Measurements from ENCODE around the gene CRIP1. TPM values are rescaled to one million over a fixed set of nuclear protein-coding genes. Genes with fewer than 3 reads are reported as not detected.

The CRIP1 gene
- total RNA-seq, 1 donor from 2014 or later: 5.1 TPM

- TF ChIP-seq, protein P1, sequence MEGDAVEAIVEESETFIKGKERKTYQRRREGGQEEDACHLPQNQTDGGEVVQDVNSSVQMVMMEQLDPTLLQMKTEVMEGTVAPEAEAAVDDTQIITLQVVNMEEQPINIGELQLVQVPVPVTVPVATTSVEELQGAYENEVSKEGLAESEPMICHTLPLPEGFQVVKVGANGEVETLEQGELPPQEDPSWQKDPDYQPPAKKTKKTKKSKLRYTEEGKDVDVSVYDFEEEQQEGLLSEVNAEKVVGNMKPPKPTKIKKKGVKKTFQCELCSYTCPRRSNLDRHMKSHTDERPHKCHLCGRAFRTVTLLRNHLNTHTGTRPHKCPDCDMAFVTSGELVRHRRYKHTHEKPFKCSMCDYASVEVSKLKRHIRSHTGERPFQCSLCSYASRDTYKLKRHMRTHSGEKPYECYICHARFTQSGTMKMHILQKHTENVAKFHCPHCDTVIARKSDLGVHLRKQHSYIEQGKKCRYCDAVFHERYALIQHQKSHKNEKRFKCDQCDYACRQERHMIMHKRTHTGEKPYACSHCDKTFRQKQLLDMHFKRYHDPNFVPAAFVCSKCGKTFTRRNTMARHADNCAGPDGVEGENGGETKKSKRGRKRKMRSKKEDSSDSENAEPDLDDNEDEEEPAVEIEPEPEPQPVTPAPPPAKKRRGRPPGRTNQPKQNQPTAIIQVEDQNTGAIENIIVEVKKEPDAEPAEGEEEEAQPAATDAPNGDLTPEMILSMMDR (IDR thresholded peaks at IDR 0.05; ENCODE audit: unreplicated experiment): no peak
- Mint-ChIP-seq H3K27ac (no peak overlapping the region), H3K4me1 (ENCODE audit: low read depth) (peaks cover 6% of the 10 kb centered on the region), H3K27me3 (peaks cover 18% of the 10 kb centered on the region), H3K4me3 (ENCODE audit: low read depth) (peak overlapping the region; percentile 44), H3K36me3 (ENCODE audit: insufficient read depth) (no peaks in the 10 kb centered on the region), H3K9me3 (ENCODE audit: low read depth) (no peaks in the 10 kb centered on the region)
- no peak for DNase-seq (ENCODE audit: low spot score, unreplicated experiment)
Measured at GRCh38 chr14:105487986-105488777, 1.5 kb downstream of the CRIP1 start.

DNA sequence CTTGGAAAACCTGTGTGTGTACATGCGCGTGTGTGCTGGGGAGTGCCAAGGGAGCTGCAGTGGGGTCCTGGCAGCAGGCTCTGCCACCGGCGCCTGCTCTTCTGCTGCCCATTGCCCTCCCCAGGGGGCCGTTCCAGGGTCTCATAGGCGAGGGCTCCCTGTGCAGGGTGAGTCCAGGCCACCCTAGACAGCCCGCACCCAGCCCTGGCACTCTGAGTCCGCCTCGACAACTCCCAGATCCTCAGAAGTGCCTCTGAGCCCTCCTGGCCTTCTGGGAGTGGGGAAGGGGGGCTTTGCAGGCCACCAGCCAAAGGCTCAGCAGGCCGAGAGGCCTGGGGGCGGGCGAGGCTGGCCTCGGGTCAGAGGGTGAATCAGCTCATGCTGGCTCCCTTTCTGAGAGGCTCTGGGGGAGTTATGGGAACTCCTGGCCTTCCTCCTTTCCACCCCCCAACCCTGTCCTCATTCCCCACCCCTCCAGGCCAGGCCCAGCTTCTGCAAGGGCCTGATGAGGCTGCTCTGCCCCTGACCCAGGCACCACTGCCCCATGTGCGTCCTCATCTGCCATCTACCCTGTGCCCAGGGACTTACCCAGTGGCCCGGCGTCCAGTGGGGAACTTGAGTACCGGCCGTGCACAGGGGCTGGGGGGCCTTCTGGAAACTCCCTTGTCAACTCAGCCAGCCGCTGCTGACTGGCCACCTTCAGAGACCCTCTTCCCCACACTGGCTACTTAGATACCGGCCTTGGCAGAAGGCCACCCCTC is 2.3 kb downstream of the CRIP1 start:
- no peak overlapping the region for H3K27ac Mint-ChIP-seq
- DNase-seq (ENCODE audit: low spot score, unreplicated experiment): no peak
- peaks cover 6% of the 10 kb centered on the region for H3K4me1 Mint-ChIP-seq (ENCODE audit: low read depth)
- peaks cover 18% of the 10 kb centered on the region for H3K27me3 Mint-ChIP-seq
- no peaks in the 10 kb centered on the region for H3K9me3 Mint-ChIP-seq (ENCODE audit: low read depth)
- TF ChIP-seq, protein P1 (IDR thresholded peaks at IDR 0.05; ENCODE audit: unreplicated experiment): no peak
- H3K36me3 Mint-ChIP-seq (ENCODE audit: insufficient read depth): no peaks in the 10 kb centered on the region
- H3K4me3 Mint-ChIP-seq (ENCODE audit: low read depth): peak overlapping the region; percentile 73

DNA sequence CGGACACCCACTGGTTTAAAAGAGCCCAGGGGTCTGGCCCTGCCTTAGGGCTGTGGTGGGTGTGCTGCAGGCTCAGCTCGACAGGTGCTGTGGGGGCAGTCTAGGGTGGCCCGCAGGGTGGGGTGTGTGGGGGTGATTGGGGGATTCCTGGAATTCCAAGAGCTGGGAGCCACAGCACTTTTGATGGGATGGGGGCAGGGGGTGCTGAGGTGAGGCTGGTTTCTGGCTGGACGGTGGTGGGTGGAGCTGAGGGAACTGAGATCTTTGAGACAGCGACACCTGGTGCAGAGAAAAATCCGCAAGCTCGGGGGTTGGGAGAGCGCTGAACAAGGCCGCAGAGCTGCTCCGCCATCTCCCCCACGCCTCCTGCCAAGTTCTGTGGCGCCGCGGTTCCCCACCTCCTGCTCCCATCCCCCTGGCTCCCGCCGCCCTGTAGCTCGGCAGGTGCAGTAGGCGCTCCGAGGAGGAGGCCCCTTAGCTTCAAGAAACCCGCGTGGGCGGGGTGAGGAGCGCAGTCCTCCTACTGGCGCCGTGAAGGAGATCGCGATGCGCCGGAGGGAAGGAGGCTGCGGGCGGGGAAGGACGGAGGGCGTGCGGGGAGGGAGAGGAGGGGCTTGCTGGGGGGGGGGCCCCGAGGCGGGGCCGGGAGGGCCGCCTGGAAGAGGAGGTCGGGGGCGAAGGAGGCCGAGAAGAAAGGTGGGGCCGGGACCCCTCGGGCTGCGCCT is 3.0 kb downstream of the CRIP1 start:
- peaks cover 11% of the 10 kb centered on the region for H3K27me3 Mint-ChIP-seq
- peak; percentile 68 for DNase-seq (ENCODE audit: low spot score, unreplicated experiment)
- H3K4me3 Mint-ChIP-seq (ENCODE audit: low read depth): peak overlapping the region; percentile 73
- H3K27ac Mint-ChIP-seq: peak overlapping the region; percentile 82
- no peaks in the 10 kb centered on the region for H3K9me3 Mint-ChIP-seq (ENCODE audit: low read depth)
- peaks cover 6% of the 10 kb centered on the region for H3K4me1 Mint-ChIP-seq (ENCODE audit: low read depth)
- TF ChIP-seq, protein P1 (IDR thresholded peaks at IDR 0.05; ENCODE audit: unreplicated experiment): peak; percentile 66
- no peaks in the 10 kb centered on the region for H3K36me3 Mint-ChIP-seq (ENCODE audit: insufficient read depth)

DNA sequence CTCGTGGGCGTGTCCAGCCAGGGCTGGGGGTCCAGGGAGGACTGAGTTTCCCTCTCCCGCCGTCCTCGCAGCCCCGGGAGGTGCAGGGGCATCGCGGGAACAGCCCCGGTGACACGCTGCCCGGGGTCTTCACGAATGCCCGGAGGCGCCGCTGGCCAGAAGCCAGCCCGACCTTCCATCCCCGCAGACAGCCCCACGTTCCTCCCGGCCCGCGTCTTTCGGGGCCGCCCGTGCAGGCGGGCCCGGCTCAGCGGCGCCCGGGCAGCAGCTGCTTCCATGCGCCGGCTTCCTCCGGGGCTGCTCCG is 3.5 kb downstream of the CRIP1 start:
- peak overlapping the region; percentile 73 for H3K4me3 Mint-ChIP-seq (ENCODE audit: low read depth)
- no peaks in the 10 kb centered on the region for H3K9me3 Mint-ChIP-seq (ENCODE audit: low read depth)
- no peaks in the 10 kb centered on the region for H3K36me3 Mint-ChIP-seq (ENCODE audit: insufficient read depth)
- no peak for DNase-seq (ENCODE audit: low spot score, unreplicated experiment)
- peaks cover 6% of the 10 kb centered on the region for H3K4me1 Mint-ChIP-seq (ENCODE audit: low read depth)
- H3K27ac Mint-ChIP-seq: no peak overlapping the region
- TF ChIP-seq, protein P1 (IDR thresholded peaks at IDR 0.05; ENCODE audit: unreplicated experiment): no peak
- peaks cover 11% of the 10 kb centered on the region for H3K27me3 Mint-ChIP-seq

Data from progenitor cell of endocrine pancreas (in vitro differentiated cells).